ENCODE data around the gene DLX3. TPM values are rescaled to one million over a fixed set of nuclear protein-coding genes. Genes with fewer than 3 reads are reported as not detected.
"Not testable (repeated sequence)": the region's sequence is repeated elsewhere in the genome, so short reads cannot be mapped to it uniquely, and the experiment has no call there.

DLX3 gene
- total RNA-seq = 0.48 TPM
- long read RNA-seq = 0 reads

DNA sequence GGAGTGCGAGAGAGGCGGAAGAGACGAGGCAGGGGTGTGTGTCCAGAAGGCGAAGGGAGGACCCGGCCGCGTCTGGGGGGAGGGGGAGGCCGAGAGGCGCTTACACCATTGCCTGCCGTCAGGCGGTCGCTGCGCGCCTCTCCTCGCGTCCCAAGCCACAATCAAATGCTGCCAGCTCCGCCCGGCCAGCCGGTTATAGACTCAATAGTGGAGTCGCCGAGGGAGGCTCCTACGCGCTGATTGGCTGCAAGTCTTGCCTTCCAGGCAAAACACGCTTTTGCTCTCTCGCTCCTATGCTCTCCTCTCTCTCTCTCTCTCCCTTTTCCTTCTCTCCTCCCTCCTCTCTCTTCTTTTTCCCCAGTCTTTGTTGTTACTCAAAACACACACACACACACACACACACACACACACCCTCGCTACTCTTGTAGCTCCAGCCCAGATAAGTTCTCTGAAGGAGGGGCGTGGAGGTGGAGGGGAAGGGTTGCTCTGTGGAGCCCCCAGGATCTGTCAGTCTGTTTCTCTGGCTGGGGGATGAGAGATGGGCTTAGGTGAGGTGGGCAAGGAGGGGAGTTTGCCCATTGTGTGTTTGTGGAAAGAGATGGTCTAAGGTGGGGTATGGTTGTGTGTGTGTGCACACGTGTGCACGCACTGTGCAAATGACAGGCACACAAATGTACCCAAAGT lies at the start of gene DLX3:
DLX3 (minus strand) TSS at position 170 of the 684 bp plus-strand sequence. CDS start 226 bp downstream, outside the sequence.
- DNase-seq (ENCODE audit: low spot score) = peak; percentile 91

GRCh38 chr17:50044483-50044882 lies 49.5 kb upstream of the DLX3 start:
- no peak for DNase-seq (ENCODE audit: low spot score)

DNA sequence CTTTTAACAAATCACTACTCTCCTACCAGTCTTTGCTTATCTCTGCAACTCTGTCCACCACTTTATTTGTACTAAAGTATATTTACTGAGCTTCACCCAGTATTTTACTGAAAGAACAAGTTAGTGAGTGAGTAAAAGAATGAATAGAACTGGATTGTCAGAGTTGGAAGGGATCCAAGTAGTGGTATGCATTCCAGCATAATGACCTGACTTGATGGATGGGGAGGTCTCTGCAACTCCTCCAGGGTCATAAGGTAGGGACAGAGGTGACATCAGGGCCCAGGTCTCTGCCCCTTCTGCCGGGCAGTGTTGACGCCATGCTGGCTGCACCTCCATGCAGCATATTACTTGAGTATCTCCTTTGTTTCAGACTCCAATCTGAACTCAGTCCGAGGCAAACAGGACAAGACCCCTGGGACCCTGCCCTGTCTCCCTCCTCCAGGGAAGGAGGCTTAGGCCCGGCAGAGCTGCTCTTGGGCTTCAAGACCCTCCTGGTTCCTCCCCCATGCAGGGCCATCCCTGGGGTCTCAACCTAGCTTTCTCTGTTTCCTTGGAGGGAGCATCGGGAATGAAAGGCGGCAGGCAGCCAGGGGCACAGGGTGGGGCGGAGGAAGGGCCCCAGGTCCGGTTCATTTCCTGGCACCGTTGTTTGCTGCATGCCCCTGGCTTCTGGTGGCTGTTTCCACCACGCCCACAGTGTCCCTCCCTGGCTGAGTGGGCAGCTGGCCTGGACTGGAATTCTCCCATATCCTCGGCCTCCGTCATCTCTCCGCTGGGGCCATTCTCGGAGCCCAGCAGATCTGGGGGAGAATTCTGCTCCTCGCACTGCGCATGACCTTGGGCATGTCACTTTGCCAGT lies 48.5 kb upstream of the DLX3 start:
- no peak for DNase-seq (ENCODE audit: low spot score)

DNA sequence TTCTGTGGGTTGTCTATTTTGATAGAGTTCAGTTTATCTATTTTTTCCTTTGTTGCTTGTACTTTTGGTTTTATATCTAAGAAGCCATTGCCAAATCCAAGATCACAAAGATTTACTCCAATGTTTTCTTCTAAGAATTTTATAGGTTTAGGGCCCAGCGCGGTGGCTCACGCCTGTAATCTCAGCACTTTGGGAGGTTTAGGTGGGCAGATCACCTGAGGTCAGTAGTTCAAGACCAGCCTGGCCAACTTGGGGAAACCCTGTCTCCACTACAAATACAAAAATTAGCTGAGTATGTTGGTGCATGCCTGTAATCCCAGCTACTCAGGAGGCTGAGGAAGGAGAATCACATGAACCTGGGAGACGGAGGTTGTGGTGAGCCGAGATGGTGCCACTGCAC lies 47.2 kb upstream of the DLX3 start:
- no peak for DNase-seq (ENCODE audit: low spot score)

DNA sequence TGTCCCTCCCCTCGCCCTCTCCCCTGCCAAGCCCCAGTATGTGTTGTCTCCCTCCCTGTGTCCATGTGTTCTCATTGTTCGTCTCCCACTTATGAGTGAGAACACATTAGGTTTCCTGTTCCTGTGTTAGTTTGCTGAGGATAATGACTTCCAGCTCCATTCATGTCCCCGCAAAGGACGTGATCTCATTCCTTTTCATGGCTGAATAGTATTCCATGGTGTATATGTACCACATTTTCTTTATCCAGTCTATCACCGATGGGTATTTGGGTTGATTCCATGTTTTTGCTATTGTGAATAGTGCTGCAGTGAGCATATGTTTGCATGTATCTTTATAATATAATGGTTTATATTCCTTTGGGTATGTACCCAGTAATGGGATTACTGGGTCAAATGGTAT lies 45.5 kb upstream of the DLX3 start:
- DNase-seq (ENCODE audit: low spot score) = not testable (repeated sequence)

GRCh38 chr17:50039058-50039457 lies 44.0 kb upstream of the DLX3 start:
- DNase-seq (ENCODE audit: low spot score) = no peak

DNA sequence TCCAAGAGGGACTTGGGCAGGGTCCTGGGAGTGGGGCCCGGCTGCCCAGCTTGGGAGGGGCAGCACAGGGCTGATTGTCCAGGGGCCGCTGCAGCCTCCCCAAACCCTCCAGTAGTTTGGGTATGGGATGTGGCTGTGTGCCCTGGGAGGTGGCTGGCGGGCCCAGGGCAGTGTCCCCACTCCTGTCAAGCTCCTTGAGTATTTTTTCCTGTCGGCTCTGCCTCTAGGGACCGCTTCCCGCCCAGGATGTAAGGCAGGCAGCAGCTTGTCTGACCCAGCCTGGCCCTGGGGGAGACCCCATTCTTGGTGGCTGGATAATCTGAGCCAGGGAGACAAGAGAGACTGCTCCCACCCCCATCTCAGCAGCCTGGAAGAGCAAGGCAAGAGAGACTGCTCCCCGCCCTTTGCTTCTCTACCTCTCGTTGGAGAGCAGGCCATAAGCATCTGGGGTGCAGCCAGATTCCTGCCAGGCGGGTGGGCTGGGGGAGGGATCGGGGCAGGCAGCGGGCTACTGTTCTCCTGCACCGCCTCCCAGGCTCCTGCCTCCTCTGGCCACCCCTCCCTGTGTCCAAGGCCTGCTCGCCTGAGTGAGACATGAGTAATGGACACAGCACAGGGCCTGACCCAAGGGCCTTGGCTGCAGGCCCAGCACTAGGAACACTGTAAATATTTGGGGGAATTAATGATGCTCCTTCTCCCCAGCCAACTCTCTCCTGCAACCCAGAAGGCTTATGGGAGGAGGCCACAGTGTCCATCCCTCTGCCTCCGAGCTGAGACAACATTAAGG lies 42.5 kb upstream of the DLX3 start:
- peak; percentile 82 for DNase-seq (ENCODE audit: low spot score)

- DNase-seq (ENCODE audit: low spot score) = peak; percentile 78
Measured at GRCh38 chr17:50036455-50037261, 41.6 kb upstream of the DLX3 start.

- DNase-seq (ENCODE audit: low spot score) = peak; percentile 72
Measured at GRCh38 chr17:50035945-50036344, 40.9 kb upstream of the DLX3 start.

GRCh38 chr17:50035421-50035879 lies 40.4 kb upstream of the DLX3 start:
- DNase-seq (ENCODE audit: low spot score) = peak; percentile 53

DNA sequence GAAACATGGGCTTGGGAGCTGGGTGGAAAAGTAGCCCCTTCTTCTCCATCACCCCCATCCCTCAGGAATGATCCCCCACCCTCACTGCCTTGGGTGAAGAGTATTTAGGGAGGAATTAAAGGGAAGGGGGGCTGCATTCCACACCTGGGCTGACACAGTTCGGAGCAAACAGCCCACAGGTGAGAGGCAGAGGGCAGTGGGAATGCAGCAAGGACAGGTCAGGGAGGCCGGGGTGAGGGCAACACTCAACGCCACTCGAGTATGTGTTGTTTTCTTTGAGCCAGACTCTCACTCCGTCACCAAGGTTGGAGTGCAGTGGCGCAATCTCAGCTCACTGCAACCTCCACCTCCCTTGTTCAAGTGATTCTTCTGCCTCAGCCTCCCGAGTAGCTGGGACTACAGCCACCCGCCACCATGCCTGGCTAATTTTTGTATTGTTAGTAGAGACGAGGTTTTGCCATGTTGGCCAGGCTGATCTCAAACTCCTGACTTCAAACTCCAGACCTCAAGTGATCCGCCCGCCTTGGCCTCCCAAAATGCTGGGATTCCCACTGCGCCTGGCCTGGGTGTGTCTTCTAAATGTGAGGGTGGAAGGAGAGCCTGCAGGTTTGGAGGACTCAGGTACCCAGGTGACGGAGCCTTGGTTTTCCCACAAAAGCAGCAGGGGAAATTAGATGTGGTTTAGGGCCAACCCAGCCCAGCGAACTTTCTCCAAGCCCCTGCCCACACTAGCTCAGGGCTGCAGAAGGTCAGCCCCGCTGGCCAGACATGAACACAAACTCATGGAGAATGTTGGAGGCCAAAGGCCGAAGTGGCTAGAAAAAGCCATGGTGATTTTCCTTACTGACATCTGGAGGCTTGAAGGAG lies 39.7 kb upstream of the DLX3 start:
- DNase-seq (ENCODE audit: low spot score) = peak; percentile 53

DNA sequence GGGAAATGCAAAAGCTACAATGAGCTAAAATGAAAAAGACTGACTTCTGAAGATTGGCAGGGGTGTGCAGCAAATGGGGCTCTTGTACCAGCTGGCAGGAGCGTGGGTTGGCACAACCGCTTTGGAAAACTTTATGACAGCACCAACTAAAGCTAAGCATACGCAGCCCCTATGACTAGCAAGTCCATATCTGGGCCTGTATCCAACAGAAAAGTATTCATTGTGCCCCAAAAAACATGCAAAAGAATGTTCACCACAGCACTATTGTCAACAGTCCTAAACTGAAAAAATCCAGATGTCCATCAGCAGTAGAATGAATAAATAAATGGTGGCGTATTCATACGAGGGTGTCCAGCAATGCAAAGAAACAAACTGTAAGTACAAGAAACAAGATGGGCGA lies 38.3 kb upstream of the DLX3 start:
- DNase-seq (ENCODE audit: low spot score) = no peak

GRCh38 chr17:50029185-50029584 lies 34.2 kb upstream of the DLX3 start:
- no peak for DNase-seq (ENCODE audit: low spot score)

- DNase-seq (ENCODE audit: low spot score) = no peak
Measured at GRCh38 chr17:50028736-50029120, 33.7 kb upstream of the DLX3 start.

DNA sequence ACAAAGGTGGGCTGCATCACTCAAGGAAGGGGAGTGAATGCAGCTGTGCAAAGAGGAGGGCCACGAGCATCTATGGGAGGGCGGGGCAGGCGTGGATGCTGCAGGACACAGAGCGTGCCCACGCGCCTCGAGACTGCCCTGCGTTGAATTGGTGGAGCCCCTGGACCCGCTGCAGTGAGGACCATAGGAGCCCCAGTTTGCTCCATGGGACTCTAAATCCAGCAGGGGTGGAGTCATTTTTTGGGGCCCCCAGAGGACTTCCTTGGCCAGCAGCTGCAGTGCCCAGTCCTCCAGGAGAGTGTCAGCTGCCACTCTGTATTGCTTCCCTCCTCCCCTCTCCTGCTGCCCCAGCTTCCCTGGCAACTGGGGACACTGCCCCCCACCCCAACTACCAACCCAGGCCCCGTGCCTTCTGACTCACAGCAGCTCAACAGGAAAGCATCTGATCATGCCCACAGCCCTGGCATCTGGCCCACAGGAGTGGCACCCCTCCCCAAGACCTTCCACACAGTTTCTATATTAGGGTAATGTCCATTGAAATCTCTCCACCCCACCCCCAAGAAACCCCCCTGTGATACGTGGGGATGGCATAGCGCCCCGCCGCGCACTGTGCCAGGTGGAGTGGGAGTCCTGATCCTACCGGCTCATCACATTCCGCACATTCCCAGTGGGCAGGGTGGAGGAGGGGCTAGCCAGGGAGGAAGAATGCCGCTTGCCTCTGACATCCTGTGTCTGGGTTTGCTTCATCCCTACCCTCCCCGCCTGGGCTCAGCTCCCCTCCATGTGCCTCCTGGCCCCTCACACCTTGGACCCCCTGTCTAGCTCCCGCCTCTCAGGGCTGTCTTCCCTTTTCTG lies 33.1 kb upstream of the DLX3 start:
- DNase-seq (ENCODE audit: low spot score) = no peak

DNA sequence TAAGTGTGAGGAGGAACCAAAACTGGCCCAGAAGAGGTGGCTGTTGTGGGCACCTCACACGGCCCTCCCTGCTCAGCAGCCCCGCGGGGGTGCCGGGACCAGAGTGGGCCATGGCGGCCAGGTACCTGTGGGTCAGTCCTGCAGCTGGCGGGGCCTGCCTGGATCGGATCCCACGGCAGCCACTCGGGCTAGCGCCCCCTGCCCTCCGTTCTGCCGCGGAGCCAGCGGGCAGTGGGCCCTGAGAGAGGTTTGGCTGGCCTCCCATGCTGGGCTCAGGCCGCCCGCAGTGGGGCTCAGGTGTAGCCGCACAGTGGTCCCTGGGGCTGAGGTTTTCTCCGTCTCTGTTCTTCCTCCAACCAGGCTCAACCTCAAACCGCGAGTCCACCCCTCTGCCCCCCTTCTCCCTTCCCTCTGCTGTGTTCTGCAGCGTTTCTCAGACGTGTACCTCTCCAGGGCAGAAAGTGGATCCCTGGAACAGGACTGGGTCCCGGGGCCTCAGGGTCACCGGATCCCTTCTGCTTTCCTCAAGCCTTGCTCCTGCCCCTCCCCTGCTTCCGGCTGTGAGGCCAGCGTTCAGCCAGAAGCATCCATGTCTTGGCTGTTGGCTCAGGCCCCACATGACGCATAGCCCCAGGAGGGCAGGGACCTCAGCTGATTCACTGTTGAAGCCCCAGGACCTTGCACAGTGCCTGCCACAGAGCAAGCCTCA lies 32.3 kb upstream of the DLX3 start:
- peak; percentile 90 for DNase-seq (ENCODE audit: low spot score)

DNA sequence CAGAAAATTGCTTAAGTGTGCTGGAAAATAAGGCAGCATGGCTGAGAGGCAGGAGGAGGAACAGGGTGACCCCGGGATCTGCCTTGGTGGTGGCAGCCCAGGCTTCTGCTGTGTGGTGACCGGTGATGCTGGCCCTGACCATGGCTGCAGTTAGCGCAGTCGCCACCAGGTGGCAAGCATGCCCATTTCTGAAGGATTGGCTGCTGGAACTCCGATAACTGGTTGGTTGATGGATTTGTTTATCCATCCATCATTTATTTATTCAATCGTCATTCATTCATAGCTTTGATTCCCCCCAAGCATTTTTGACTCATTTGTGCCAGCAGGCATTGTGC lies 31.8 kb upstream of the DLX3 start:
- DNase-seq (ENCODE audit: low spot score) = no peak

DNA sequence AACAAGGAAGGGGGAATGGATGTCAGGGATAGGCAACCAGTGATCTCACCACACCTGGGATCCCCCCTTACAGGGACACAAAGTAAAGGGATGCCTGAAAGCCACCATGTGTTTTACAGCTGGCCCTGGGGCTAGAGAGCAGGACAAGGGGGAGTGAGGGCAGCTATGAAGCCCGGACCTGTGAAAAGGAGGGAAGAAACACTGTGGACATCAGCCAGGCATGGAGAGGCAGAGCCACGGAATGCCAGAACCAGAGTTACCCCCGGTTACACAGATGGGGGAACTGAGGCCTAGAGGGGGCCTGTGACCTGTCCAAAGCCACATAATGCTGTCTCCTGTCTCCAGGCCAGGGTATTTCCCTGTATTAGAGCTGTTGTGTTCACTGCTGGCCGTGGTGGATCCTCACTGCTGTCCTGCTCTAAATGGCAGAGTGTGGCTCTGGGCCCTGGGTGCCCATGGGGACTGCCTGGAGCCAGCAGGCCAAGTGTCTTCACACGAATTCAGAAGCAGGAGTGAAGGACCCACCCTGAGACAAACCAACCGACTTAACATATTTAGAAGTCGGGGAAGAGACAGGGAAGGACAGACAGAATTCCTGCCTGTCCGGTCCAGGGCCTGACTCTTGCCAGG lies 31.1 kb upstream of the DLX3 start:
- no peak for DNase-seq (ENCODE audit: low spot score)
